ENCODE data around the gene GRM8. TPM values are rescaled to one million over a fixed set of nuclear protein-coding genes. Genes with fewer than 3 reads are reported as not detected.
"Not testable (repeated sequence)": the region's sequence is repeated elsewhere in the genome, so short reads cannot be mapped to it uniquely, and the experiment has no call there.

Gene GRM8
- total RNA-seq, 1 donor from 2014 or later = 0.72 TPM

DNA sequence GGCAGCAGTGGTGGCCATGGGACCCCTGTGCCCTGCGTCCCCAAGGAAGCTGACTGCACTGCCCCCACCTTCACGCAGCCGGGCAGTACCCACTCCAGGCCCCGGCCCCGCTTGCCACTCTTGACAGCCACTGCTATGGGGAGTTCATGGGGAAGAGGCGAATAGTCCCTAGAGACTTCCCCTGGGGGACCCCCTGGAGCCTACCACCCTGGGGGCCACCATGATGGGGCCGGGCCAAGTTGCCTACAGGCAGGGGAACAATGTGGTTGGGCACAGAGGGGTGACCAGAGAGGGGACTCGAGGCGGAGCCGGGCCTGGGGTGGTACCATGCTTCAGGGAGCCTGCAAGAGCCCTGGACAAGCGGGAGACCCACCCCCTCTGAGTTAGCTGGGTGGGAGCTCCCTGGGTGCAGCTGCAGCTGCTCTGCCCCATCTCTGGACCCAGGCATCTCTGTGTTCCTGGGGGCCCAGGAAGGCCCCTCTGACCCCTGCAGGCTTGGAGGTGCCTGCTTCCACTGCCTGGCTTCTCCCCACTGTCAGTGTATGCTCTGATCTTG, 567.6 kb downstream of the GRM8 start:
- no peak for DNase-seq (ENCODE audit: low read depth)

DNA sequence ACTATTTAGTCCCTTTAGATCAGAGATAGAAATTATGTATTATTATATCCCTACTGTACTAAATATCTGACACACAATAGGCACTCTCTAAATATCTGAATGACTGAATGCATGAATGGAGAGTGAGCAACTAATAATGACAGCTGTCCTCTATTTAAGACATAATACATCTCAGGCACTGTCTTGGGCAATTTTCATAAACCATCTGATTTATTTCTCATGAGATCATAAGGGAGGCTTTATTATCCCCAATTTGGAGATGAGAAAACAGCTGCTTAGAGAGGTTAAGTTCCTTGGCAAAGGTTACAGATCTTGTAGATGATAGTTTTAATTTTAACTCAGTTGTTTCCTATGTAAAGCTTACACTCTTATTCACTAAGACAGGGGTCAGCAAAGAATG, 570.6 kb downstream of the GRM8 start:
- peak; percentile 66 for DNase-seq (ENCODE audit: low read depth)

DNA sequence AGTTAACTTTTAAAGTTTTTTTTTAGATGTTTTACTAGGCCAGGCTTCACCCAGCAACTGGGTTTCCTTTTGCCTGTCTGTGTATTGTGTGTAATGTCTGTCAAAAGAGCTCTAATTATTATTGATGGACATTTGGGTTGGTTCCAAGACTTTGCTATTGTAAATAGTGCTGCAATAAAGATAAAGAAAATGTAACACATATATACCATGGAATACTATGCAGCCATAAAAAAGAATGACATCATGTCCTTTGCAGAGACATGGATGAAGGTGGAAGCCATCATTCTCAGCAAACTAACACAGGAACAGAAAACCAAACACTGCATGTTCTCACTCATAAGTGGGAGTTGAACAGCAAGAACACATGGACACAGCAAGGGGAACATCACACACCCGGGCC, 584.0 kb downstream of the GRM8 start:
- DNase-seq (ENCODE audit: low read depth) = not testable (repeated sequence)

DNA sequence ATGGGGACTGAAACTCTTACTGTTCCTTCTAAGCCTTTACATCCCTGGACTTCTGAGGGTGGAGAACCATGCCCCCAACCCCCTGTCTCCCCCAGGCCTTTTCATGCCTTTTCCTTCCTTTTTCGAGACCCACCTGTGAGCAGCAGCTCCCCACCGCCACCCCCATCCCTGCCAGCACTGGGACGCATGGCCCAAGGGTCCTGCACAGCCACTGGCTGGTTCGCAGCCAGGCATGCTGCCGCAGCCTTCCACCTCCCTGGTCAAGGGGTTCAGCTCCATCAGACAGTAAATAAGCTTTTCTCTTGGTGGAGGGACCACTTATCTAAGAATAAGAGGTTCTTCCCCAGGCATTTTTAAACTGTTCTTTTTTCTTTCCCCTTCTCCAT, 584.4 kb downstream of the GRM8 start:
- no peak for DNase-seq (ENCODE audit: low read depth)

DNA sequence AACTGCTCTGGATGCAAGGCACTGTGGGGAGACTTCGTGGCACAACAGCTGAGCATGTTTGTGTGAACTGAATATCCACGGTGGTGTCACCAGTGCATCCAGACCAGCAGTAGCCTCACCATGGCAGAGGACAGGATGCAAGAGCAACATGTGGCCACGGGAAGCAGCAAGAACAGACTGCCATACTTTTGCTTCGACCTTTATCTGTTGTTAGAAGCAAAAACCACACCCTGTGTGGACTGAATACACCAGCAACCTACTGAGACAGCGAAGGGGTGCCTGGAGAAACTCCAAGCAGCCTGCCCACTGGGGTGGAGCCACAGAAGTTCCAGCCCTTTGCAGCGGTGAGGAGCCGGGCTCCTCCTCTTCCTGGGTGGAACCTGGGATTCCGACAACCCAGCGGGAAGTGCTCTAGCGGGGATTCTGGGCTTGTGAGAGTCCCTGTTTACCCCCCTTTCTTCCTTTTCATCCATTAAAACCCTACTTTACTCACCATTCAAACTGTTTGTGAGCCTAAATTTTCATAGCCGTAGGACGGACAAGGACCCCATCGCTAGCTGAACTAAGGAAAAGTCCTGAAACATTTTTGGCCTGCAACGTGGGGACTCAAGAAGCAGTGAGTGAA, 584.9 kb downstream of the GRM8 start:
- peak; percentile 33 for DNase-seq (ENCODE audit: low read depth)

DNA sequence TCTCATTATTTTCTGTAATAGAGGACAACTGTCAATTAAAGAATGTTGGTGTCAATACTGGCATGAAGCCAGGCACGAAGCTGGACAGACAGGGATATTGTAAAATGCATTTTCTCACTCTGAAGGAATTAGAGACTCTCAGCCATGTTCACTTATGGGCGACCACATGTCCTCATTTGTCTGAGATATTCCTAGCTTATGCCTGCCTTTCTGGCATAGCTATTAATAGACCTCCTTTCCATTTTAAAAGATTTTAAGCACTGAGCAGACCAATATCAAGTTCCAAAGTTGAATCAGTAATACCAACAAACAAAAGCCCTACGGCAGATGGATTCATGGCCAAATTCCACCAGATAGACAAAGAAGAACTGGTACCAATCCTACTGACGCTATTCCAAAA, 589.9 kb downstream of the GRM8 start:
- DNase-seq (ENCODE audit: low read depth) = peak; percentile 59

DNA sequence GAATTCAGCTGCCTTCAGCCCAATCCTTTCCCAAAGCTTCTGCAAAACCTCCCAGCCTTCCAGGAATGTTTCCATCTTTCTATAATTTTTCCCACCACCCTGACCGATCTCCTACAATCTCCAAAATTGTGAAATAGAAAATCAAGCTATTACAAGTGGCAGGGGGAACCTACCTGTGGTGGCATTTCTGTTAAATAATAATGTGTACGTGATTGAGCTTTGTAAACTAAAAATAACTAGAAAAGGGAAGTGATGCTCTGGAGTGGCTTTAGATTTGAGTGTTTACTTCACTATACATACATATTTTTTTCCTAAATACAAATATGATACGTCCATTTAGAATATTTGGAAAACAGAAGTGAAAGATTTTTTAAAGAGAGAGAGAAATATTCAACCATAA, 593.6 kb downstream of the GRM8 start:
- no peak for DNase-seq (ENCODE audit: low read depth)

DNA sequence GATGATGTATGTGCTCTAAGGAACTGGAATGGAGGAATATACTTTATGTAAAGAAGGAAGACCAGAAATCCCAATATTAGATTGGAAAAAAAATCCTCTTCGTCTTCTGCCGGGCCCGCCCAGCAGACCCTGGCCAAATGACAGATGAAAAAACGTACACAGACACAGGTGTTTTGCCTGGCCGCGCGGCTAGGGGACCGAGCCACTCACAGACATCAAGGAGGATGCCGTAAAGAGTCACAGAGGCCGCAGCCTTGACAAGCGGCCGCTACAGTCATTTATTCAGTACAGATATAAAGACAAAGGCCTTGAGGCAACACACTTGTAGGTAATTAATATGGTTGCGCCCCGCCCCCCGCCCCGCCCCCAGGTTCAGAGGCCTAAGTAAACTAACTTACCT, 594.1 kb downstream of the GRM8 start:
- no peak for DNase-seq (ENCODE audit: low read depth)

DNA sequence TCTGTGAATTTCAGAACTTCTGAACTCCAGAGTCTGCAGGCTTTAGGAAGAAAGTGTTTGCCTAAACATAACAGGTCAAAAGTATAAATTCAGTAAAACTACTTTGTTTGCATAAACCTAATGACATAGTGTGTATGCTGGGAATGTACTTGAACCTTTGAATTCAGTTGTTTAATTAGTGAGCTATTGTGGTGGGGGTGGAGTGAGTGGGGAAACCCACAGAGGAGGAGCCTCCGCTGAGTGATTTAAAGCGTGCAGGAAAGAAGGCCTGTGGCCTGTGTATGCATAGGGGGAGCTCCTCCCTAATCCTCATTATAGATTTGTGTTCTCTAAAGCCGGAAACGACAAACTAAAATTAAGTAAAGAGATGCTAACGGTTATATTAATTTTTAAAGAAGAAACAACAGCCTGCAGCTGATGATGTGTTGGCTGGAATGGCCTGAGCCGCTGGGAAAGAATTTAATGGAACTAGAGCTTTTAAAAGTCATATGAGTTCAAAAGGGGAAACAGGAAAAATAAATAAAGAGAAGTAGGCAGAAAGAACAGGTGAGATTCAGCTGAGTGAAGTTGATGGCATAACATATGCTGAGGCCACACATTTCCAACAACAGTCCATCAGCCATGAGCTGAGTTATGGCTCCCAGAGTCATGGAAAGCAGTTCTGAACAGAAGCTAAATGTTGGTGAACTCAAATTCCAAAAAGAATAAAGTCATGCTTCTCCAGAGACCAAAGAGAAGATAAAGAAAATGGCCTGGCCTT, 595.0 kb downstream of the GRM8 start:
- no peak for DNase-seq (ENCODE audit: low read depth)

DNA sequence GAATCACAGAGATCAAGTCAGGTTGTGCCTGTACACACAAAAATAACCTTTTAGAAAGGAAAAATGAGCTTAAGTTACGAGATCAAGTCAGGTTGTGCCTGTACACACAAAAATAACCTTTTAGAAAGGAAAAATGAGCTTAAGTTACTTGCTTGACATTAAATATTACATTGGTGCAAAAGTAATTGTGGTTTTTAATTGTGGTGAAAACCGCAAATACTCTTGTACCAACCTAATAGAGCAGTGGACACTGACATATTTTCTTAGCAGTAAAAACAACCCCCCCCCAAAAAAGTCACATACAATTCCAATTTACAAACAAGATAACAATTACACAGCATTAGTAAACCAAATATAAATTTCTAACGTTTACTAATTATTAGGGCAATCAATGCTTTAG, 595.6 kb downstream of the GRM8 start:
- no peak for DNase-seq (ENCODE audit: low read depth)

DNA sequence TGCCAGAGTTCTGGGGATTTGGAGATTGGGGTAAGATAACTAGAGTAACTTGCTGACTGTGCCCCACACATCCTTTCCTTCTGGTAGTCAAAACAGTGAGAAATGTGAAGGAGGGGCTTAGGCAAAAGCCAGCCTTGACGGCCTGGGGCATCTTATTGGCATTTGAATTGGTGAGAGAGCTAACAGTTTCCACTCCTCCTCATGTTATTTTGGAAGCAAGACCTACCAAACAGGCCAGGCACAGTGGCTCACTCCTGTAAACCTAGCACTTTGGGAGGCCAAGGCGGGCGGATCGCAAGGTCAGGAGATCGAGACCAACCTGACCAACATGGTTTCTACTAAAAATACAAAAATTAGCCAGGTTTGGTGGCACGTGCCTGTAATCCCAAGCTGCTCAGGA, 596.6 kb downstream of the GRM8 start:
- DNase-seq (ENCODE audit: low read depth) = no peak

DNA sequence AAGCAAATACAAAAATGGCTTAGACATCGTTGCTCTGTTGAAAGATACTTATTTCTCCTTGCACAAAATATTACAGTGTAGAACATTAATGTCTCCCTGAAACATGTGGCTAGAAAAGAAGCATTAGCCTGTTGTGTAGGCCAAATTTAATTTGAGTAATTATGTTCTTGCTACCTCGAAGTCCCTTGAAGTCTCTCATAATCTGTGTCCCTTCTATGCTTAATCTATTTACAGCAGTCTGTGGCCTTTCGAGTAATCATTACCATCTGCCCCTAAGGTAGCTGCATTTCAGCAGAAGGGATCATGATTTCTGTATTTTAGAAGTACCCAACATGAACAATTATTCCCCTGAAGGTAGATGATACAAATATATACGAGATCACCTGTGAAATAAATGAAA, 615.2 kb downstream of the GRM8 start:
- DNase-seq (ENCODE audit: low read depth) = no peak

DNA sequence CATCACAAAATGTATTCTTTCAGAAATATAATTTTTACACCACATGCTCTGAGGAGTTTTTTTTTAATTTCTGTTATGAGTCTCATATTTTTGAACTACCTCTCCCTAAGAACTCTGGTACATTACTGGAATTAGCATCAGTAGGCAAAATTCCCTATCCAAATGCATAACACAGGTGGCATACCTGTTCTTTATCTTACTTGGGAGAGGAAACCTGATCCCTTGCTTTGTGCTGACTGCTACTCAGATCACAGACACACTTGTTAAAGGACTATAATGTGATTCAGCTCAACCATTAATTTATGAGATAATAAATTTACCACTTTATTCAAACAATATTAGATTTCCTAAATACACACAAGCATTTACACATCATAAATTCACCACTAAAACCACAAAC, 617.2 kb downstream of the GRM8 start:
- DNase-seq (ENCODE audit: low read depth) = no peak

DNA sequence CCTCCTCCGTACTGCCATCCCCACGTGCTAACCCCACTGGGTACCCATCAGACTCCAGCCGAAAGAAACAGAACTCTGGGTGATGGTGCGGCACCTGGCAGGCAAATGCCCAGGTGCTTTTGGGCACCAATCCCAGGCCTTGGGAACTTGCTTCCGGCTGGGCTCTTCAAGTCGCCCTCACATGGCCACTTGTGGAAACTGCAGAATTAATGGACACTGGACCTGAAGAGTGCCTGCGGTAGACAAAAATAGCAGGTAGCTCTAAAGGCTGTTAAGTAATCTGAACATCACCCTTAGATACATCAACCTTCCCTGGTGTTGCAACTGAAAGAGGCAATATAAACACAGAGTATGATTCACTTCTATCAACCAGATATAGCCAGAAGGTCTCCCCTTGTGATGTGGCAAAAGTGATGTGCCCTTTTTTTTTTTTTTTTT, 644.4 kb downstream of the GRM8 start:
- peak; percentile 49 for DNase-seq (ENCODE audit: low read depth)

DNA sequence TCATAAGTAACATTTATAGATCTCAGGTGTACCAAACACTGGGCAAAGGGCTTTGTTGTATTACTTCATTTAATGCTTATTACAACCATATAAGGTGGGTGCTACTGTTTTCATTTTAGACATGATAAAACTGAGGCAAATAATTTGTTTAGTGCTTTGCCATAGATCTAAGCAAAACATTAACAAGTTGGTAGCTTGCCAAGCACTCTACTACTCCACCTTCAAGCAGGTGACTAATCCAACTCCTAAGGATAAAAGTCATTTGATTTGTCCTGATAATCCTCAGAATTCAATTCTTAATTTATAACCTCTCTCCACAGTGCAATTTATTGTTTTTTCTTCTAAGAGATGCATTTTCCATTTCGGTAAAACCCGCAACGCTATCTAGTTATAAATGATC, 646.4 kb downstream of the GRM8 start:
- no peak for DNase-seq (ENCODE audit: low read depth)

DNA sequence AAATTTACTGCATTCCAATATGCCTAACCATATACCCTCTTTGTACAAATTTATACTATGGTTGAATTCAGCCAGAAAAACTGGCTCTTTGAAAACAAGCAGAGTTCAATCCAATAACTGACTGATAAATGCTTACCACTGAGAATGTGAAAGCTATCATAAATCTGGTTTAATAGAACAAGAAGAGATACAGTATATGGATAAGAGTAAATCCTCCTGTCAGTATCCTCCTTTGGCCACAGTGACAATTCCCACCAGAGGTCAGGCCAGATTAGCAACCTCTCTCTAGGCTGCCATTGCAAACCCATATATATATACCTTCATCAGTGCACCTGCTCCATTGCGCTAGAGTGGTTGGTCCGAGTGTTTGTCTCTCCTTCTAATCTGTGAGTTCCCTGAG, 647.2 kb downstream of the GRM8 start:
- no peak for DNase-seq (ENCODE audit: low read depth)

DNA sequence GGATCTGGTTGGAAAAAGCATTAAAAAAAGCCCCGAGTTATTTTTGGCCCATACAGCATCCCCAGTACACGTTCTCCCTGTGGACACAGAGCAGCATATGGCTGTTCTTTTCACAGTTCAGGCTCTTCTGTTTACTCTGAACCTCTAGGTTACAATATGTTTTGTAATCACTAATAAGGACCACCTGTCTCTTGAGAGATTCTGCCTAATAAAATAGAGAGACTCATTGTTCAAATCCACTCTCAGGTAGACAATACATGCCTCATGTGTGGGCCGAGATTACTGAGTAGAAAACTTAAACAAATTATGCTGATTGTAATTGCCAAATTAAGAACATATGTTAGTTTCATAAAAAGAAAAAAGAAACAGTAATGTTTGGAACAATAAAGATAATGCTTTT, 647.7 kb downstream of the GRM8 start:
- DNase-seq (ENCODE audit: low read depth) = no peak

DNA sequence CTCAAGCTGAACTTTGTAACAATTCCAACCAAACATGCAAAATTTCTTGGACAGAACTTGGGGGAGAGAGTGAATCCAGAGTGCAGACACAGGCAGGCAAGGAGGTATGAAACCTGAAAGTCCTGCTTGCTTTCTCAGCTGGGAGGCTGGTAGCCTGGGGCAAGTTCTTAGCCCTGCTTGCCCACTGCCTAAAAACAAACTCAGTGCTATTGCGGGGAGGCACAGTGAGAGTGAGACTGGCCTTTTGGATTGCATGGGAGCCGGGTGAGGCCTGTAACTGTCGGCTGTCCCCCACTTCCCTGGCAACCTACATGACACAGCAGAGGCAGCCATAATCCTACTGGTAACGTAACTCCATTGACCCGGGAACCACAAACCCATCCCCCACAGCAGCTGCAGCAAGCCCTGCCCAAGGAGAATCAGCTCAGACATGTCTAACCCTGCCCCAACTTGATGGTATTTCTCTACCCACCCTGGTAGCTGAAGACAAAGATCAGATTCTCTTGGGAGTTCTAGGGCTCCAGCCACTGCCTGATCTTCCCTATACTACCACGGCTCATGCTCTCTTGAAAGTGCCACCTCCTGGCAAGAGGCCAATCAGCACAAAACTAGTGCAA, 663.6 kb downstream of the GRM8 start:
- DNase-seq (ENCODE audit: low read depth) = peak; percentile 83

DNA sequence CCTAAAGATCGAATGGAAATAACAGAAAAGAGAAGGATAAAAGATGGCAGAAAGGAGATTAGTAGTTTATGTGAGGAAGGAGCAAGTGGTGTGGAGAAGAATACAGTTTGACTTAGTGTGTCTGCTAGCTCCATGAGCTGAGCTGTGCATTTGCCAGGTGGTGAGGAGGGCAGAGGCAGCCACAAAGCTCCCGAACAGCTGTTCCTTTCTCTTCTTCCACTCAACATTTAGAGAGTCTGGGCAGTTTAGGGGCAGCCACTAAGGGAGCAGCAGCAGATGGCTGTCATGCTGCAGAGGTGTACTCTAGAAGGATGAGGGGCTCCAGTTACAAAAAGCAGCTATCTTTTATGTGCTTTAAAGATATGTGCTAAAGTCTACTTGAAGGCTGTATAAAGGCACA, 674.4 kb downstream of the GRM8 start:
- peak; percentile 98 for DNase-seq (ENCODE audit: low read depth)

DNA sequence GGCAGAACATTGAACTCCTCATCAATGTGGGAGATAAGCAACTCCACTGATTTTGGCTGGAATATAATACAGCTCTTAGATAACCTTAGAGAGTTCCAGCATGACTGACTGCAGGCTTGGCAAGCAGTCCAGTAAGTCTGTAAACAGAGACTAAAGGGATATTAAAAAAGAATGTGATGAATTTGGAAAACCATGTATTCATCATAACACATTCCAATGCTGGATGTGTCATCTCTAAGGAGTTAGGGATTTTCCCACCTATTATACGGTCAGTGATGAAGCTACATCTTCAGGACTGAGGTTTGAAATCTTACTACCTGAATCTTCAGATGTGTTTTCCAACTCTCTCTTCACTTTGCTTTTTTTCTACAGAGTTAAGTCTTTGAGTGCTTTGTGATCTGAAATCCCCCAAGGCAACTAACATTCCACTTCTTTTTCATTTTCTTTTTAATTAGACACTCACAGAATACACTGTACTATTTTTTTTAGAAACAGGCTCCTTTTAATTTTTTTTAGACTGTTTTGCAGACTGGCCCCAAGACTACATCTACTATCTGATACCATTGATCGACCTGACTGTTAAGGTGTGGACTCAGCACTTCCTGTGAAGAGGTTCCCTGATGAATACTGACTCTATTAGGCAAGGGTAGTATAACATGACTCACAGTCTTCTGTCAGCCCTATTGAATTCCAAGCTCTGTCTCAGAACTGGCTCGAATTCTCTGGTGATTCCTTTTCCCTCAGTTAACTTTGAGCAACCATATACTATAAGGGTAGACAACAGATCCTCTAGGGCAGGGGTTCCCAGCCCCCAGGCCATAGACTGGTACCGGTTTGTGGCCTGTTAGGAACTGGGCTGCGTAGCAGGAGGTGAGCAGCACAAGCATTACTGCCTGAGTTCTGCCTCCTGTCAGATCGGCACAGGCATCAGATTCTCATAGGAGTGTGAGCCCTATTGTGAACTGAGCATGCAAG, 678.2 kb downstream of the GRM8 start:
- DNase-seq (ENCODE audit: low read depth) = peak; percentile 72

DNA sequence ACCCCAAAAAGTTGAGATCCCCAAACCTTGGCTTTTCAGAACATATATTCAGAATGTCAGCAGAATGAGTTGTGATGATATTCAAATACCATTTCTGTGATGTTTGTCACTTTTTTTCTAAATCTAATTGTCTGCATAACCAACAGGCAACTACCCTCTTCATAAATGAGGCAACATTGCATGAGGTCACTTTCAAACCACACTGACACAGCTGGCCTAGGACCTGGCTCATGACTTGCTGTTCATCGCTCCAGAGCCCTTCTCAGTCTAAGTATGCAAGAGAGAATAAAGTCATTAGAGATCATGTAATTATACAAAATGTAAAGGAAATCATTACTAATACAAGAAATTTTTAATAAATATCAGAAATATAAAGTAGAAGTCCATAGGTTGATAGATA, 681.9 kb downstream of the GRM8 start:
- DNase-seq (ENCODE audit: low read depth) = peak; percentile 86

Data from myocyte (in vitro differentiated cells).